ENCODE results near the gene GHRHR.

GRCh38 chr7:30997316-30997715 lies 33.6 kb downstream of the GHRHR start:
- TF ChIP-seq POLR2A (IDR thresholded peaks at IDR 0.05) (no peak), CTCF (IDR thresholded peaks at IDR 0.05) (no peak), POLR2AphosphoS5 (IDR thresholded peaks at IDR 0.05) (no peak)
